ENCODE measurements around the gene REC114.

Gene REC114

GRCh38 chr15:73442968-73443367 is at the start of gene REC114:
REC114 (plus strand) TSS chr15:73443164; CDS start chr15:73443186, 22 bp downstream.
- H3K9me3 ChIP-seq, result no peaks in the 10 kb centered on the region
- TF ChIP-seq CTCF (IDR thresholded peaks at IDR 0.05), result no peak
- no peak within 1 kb of the TSS for H3K4me3 ChIP-seq (ENCODE audit: low read depth in 1 of 2, low read length in 1 of 2)
- H3K36me3 ChIP-seq, result no peaks in the 10 kb centered on the region
- peaks cover 49% of the 10 kb centered on the region for H3K27me3 ChIP-seq
- no peaks in the 10 kb centered on the region for H3K4me1 ChIP-seq (ENCODE audit: control insufficient read depth in 1 of 2, insufficient read depth in 1 of 2, low read depth in 1 of 2, low read length in 1 of 2)
- H3K27ac ChIP-seq, result no peak within 1 kb of the TSS

GRCh38 chr15:73393336-73393735 is 49.6 kb upstream of the REC114 start:
- Histone ChIP-seq H3K36me3 (no peaks in the 10 kb centered on the region), H3K4me3 (ENCODE audit: low read depth in 1 of 2, low read length in 1 of 2) (no peak overlapping the region), H3K9me3 (no peaks in the 10 kb centered on the region), H3K4me1 (ENCODE audit: control insufficient read depth in 1 of 2, insufficient read depth in 1 of 2, low read depth in 1 of 2, low read length in 1 of 2) (peaks cover 0 to 4% of the 10 kb centered on the region in 2 experiments), H3K27ac (no peak overlapping the region), H3K27me3 (peaks cover 57% of the 10 kb centered on the region)
- no peak for TF ChIP-seq CTCF (IDR thresholded peaks at IDR 0.05)

- Histone ChIP-seq H3K9me3 (no peaks in the 10 kb centered on the region), H3K27me3 (peaks cover 56% of the 10 kb centered on the region), H3K27ac (no peak overlapping the region), H3K4me3 (ENCODE audit: low read depth in 1 of 2, low read length in 1 of 2) (no peak overlapping the region), H3K36me3 (no peaks in the 10 kb centered on the region), H3K4me1 (ENCODE audit: control insufficient read depth in 1 of 2, insufficient read depth in 1 of 2, low read depth in 1 of 2, low read length in 1 of 2) (peaks cover 0 to 4% of the 10 kb centered on the region in 2 experiments)
- TF ChIP-seq CTCF (IDR thresholded peaks at IDR 0.05), result no peak
Measured at GRCh38 chr15:73394782-73395181, 48.2 kb upstream of the REC114 start.

GRCh38 chr15:73395671-73396070 is 47.3 kb upstream of the REC114 start:
- H3K36me3 ChIP-seq, result no peaks in the 10 kb centered on the region
- peaks cover 0 to 4% of the 10 kb centered on the region in 2 experiments for H3K4me1 ChIP-seq (ENCODE audit: control insufficient read depth in 1 of 2, insufficient read depth in 1 of 2, low read depth in 1 of 2, low read length in 1 of 2)
- H3K4me3 ChIP-seq (ENCODE audit: low read depth in 1 of 2, low read length in 1 of 2), result no peak overlapping the region
- H3K27ac ChIP-seq, result no peak overlapping the region
- no peak for TF ChIP-seq CTCF (IDR thresholded peaks at IDR 0.05)
- H3K27me3 ChIP-seq, result peaks cover 57% of the 10 kb centered on the region
- H3K9me3 ChIP-seq, result no peaks in the 10 kb centered on the region

- Histone ChIP-seq H3K4me3 (ENCODE audit: low read depth in 1 of 2, low read length in 1 of 2) (no peak overlapping the region), H3K9me3 (no peaks in the 10 kb centered on the region)
Measured at GRCh38 chr15:73397461-73397860, 45.5 kb upstream of the REC114 start.

More at GRCh38 chr15:73397461-73397860, 45.5 kb upstream of the REC114 start:
- Histone ChIP-seq H3K27me3 (peaks cover 64% of the 10 kb centered on the region), H3K36me3 (no peaks in the 10 kb centered on the region), H3K4me1 (ENCODE audit: control insufficient read depth in 1 of 2, insufficient read depth in 1 of 2, low read depth in 1 of 2, low read length in 1 of 2) (peaks cover 0 to 4% of the 10 kb centered on the region in 2 experiments), H3K27ac (no peak overlapping the region)
- no peak for TF ChIP-seq CTCF (IDR thresholded peaks at IDR 0.05)

Measured in neutrophil (primary cell).